ENCODE measurements around the gene CCDC57.

DNA sequence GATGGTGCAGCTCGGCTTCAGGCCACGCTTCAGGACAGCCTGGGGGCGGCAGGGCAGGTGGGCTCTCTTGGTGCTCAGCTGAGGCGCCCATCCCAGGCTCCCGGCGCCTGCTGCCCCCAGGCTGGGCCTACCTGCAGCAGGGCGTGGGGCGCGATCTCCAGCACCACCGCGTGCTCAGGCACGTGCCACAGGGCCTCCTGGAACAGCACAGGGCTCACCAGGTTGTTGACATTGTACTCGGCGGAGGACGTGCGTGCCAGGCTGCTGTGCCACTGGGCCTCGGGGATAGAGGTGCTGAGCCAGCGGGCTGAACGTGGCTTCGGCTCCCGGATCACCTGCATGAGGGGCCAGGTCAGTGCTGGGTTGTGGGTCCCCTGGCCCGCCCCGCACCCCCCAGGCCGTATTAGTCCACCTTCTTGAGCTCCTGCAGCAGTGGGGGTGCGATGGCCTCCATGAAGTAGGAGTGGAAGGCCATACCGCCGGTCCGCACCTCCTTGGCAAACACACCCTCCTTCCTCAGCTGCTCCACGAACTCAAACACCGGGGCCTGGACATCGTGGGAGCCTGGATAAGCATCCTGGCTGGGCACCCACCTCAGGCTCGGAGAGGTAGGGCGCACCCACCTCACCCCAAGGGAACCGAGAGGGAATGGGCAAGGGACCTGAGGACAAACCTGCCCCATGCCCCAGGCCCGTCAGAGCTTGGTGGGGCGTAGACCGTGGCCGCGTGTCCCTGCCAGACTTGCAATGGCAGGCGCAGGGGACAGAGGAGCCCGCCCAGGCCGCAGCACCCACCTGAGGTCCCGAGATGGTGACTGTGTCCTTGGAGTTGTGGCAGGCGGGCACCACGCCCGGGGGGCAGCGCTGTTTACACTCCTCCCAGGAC lies 123.6 kb downstream of the CCDC57 start:
- TF ChIP-seq CTCF (IDR thresholded peaks at IDR 0.05; ENCODE audit: poor library complexity, severe bottlenecking) (no peak), EP300 (conservative IDR thresholded peaks at IDR 0.05; ENCODE audit: poor library complexity, severe bottlenecking) (no peak), EZH2 (IDR thresholded peaks at IDR 0.05; ENCODE audit: borderline replicate concordance, insufficient read depth, low read length, poor library complexity, severe bottlenecking) (no peak), POLR2AphosphoS5 (IDR thresholded peaks at IDR 0.05) (no peak), SMC3 (conservative IDR thresholded peaks at IDR 0.05; ENCODE audit: poor library complexity) (no peak), REST (IDR thresholded peaks at IDR 0.05; ENCODE audit: borderline replicate concordance) (no peak), RAD21 (conservative IDR thresholded peaks at IDR 0.05) (no peak), TAF1 (IDR thresholded peaks at IDR 0.05; ENCODE audit: low read depth) (no peak), MXI1 (conservative IDR thresholded peaks at IDR 0.05; ENCODE audit: poor library complexity, severe bottlenecking) (no peak)

All from neural cell (in vitro differentiated cells).